ENCODE data around the gene STIM1.

STIM1 gene

GRCh38 chr11:4084406-4085125 lies 229.1 kb downstream of the STIM1 start:
- DNase-seq (ENCODE audit: low read depth, low spot score), result no peak

DNA sequence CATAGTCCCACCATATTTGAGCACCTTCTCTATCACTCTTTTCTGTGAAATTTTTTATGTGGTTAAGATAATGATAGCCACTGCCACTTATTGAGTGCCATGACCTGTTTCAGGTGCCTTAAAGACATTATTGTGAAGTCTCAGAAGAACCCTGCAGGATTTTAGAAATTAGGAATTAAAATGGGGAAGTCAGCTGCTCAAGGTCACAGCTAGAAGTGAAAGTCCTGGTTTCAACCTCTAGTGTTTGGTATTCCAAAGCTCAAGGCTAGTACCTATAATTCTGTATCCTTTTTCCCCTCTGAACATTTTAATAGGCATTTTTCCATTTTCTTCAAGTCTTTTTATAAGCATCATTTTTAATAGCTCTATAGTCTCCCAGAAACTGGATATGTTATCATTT lies 230.1 kb downstream of the STIM1 start:
- DNase-seq (ENCODE audit: low read depth, low spot score), result no peak
- no peak overlapping the region for H3K27ac ChIP-seq

More at GRCh38 chr11:4084406-4085125, 229.1 kb downstream of the STIM1 start:
- no peak overlapping the region for H3K27ac ChIP-seq

DNA sequence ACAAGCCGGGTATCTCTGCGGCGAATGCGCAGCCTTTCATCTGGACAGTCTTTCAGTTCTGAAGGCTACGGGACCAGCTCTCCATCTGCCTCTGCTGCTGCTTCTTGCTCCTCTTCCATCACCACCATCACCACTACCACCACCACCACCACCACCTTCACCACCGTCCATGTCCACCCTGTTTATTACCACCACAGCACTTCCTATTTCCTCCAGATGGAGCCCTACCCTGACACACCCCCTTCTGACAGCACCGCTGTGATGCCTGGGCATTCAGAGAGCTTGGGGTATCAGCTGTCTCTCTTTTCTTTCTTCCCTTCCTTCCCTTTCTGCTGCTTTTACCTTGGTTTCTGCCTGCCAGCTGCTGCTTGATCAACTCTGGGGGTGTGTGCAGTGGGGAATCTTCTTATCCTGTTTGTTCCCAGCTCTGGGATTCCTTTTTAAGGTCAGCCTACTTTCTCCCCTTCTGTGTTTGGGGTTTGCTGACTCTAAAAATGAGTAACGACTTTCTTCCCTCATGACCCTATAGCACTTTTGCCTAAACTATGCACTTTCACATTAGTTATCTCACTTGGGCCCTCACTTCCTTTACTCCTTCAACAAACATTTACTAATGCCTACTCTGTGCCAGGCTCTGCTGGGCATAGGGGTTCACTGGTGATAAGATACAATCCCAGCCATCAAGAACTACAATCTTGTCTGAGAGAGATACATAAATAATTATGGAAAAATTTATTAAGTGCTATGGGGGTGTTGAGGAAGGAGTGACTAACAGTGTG lies 231.3 kb downstream of the STIM1 start:
- no peak for DNase-seq (ENCODE audit: low read depth, low spot score)
- no peak overlapping the region for H3K27ac ChIP-seq

- H3K27ac ChIP-seq, result no peak overlapping the region
- no peak for DNase-seq (ENCODE audit: low read depth, low spot score)
These were observed 232.1 kb downstream of the STIM1 start for GRCh38 chr11:4087551-4087950.

GRCh38 chr11:4090258-4090657 lies 234.8 kb downstream of the STIM1 start:
- no peak overlapping the region for H3K27ac ChIP-seq
- DNase-seq (ENCODE audit: low read depth, low spot score), result no peak

DNA sequence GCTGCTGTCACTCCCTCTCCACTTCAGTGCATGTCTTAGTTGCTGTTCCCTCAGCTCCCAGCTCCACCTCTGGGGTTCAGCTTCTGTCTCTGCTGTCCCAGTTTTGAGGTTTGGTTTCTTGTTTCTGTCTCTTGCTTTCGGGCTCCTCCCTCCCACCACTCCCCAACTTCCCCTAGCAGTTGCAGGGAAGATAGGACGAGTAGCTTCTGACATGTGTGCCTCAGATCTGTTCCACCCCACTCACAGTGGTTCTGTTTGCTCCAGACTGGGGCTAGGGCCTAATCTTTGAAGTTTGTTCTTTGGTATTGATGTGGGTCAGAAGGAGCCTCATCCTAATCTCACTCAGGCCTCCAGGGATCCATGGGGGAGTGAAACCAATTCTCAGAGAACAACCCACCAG lies 236.6 kb downstream of the STIM1 start:
- H3K27ac ChIP-seq, result no peak overlapping the region
- DNase-seq (ENCODE audit: low read depth, low spot score), result no peak

DNA sequence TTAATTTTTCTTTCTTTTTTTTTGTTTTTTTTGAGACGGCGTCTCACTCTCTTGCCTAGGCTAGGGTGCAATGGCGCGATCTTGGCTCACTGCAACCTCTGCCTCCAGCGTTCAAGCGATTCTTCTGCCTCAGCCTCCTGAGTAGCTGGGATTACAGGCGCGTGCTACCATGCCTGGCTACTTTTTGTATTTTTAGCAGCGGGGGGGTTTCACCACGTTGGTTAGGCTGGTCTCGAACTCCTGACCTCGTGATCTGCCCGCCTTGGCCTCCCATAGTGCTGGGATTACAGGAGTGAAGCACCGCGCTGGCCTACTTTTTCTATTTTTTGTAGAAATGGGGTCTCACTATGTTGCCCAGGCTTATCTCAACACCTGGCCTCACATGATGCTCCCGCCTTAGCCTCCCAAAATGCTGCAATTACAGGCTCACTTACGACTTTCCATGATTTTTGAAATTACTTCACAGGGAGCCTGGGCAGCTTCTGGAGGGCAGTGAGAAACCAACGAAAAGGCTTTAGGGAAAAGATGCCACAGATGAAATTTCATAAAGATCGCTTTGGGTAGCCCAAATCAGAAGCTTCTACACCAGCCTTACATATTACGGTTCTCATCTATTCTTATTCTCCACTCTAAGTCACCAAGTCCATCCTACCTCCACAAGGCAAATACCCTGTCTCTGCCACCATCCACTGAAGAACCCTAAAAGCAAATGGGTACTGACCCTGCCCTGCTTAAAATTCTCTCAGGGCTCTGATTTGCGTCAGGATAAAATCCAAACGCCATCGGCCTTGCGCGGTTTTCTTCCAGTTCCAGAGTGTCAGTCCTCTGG lies 238.3 kb downstream of the STIM1 start:
- DNase-seq (ENCODE audit: low read depth, low spot score), result no peak
- H3K27ac ChIP-seq, result peak overlapping the region; percentile 81

- H3K27ac ChIP-seq, result peak within 1 kb of the TSS; percentile 81
These were observed 239.2 kb downstream of the STIM1 start, which contains the start of gene RRM1 for GRCh38 chr11:4094348-4095291. RRM1 (plus strand) TSS chr11:4094799; CDS start chr11:4095013, 214 bp downstream.

GRCh38 chr11:4095509-4096230 lies 240.2 kb downstream of the STIM1 start:
- peak; percentile 54 for DNase-seq (ENCODE audit: low read depth, low spot score)
- peak overlapping the region; percentile 81 for H3K27ac ChIP-seq

More at GRCh38 chr11:4094348-4095291, 239.2 kb downstream of the STIM1 start, which contains the start of gene RRM1:
- DNase-seq (ENCODE audit: low read depth, low spot score), result peak; percentile 54

DNA sequence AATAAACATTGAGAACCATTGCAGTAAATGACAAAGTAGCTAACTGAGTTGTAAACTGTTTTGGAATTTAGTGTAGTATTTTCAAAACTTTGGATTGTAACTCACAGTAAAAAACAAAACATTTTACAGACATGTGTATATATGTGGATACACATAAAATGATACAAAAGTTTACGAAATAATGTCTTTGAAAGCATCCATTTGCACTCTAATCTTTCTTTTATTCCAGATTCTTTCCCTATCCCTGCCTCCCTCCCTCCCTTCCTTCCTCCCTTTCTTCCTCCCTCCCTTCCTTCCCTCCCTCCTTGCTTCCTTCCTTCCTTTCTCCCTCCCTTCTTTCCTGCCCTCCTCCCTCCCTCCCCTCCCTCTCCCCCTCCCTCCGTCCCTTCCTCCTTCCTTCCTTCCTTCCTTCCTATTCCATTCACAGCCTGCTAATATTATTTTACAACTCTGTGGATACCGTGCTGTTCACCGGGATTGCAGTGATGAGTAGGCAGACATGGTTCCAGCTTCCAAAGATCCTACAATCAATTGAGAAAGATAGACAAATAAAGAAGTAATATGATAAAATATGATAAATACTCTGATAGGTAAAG lies 242.7 kb downstream of the STIM1 start:
- H3K27ac ChIP-seq, result no peak overlapping the region
- no peak for DNase-seq (ENCODE audit: low read depth, low spot score)

DNA sequence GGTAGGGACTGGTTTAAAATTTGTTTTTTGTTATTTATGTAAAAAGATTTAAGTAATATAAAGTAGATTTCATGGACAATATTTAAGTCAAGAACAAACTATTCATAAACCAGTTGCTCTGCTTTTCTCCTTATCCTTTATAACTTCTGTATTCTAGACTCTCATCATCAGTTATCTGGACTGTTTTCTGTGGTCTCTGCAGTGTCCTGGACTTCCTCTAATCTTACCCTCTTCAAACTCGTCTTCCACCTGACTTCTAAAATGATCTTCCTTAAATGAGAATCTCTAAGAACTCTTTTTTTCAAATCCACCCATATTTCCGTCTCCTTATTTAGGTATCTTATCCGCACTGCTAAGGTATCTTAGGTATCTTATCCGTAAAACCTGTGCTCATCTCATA lies 247.2 kb downstream of the STIM1 start:
- DNase-seq (ENCODE audit: low read depth, low spot score), result no peak
- no peak overlapping the region for H3K27ac ChIP-seq

GRCh38 chr11:4103269-4103668 lies 247.8 kb downstream of the STIM1 start:
- H3K27ac ChIP-seq, result no peak overlapping the region
- no peak for DNase-seq (ENCODE audit: low read depth, low spot score)

GRCh38 chr11:4105916-4106315 lies 250.5 kb downstream of the STIM1 start:
- no peak overlapping the region for H3K27ac ChIP-seq
- DNase-seq (ENCODE audit: low read depth, low spot score), result no peak

- H3K27ac ChIP-seq, result no peak overlapping the region
- DNase-seq (ENCODE audit: low read depth, low spot score), result no peak
These were observed 256.4 kb downstream of the STIM1 start for GRCh38 chr11:4111834-4112233.

GRCh38 chr11:4115128-4115527 lies 259.7 kb downstream of the STIM1 start:
- DNase-seq (ENCODE audit: low read depth, low spot score), result no peak
- no peak overlapping the region for H3K27ac ChIP-seq

- DNase-seq (ENCODE audit: low read depth, low spot score), result no peak
These were observed 262.6 kb downstream of the STIM1 start for GRCh38 chr11:4118107-4118506.

GRCh38 chr11:4123218-4123617 lies 267.8 kb downstream of the STIM1 start:
- no peak for DNase-seq (ENCODE audit: low read depth, low spot score)

More at GRCh38 chr11:4118107-4118506, 262.6 kb downstream of the STIM1 start:
- no peak overlapping the region for H3K27ac ChIP-seq

DNA sequence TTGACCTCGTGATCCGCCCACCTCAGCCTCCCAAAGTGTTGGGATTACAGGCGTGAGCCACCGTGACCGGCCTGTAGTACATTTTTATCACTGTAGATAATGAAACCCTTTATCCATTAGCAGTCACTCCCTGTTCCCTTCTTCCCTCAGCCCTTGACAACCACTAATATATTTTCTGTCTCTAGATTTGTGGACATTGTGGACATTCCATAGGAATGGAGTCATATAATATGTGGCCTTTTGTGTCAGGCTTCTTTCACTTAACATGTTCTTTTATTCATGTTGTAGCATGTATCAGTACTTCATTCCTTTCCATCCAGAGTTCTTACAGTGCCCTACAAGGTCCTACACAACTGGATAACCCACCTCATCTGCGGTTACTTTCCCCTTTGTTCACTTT lies 269.7 kb downstream of the STIM1 start:
- peak overlapping the region; percentile 50 for H3K27ac ChIP-seq
- DNase-seq (ENCODE audit: low read depth, low spot score), result peak; percentile 27

More at GRCh38 chr11:4123218-4123617, 267.8 kb downstream of the STIM1 start:
- H3K27ac ChIP-seq, result no peak overlapping the region

Data from epithelial cell of prostate (primary cell).